Loucy (cell line): ENCODE data around the gene MFAP1.
A peak's percentile ranks its signal among the peaks of the same experiment; 100 is the strongest.
"Not testable (repeated sequence)": the region's sequence is repeated elsewhere in the genome, so short reads cannot be mapped to it uniquely, and the experiment has no call there.

Experiments used
- H2AFZ ChIP-seq: fragments of 200-600 bp; sonication (generic); 2 replicates; pipeline ENCODE4 v1.6.0; 2016; ENCODE audit warnings: antibody characterized with exemption, mild to moderate bottlenecking, low read length, moderate library complexity
- H3F3A ChIP-seq: fragments of 200-600 bp; 2 replicates; pipeline ENCODE4 v1.6.0; 2016; ENCODE audit warnings: antibody characterized with exemption, low read depth, mild to moderate bottlenecking
- H3K27me3 ChIP-seq: fragments of 200-600 bp; sonication (generic); 2 replicates; pipeline ENCODE4 v1.6.1; 2014; ENCODE audit warnings: low read length, mild to moderate bottlenecking; ENCODE audit not compliant: insufficient read depth, poor library complexity, severe bottlenecking
- H3K36me3 ChIP-seq: fragments of 200-600 bp; sonication (generic); 2 replicates; pipeline ENCODE4 v1.6.1; 2016; ENCODE audit warnings: low read length; ENCODE audit not compliant: insufficient read depth
- H3K4me1 ChIP-seq: fragments of 200-600 bp; sonication (generic); 2 replicates; pipeline ENCODE4 v1.5.1; 2014; ENCODE audit warnings: low read length, mild to moderate bottlenecking; ENCODE audit not compliant: insufficient read depth, poor library complexity, severe bottlenecking
- H3K4me2 ChIP-seq: fragments of 200-600 bp; sonication (generic); 2 replicates; pipeline ENCODE4 v1.6.0; 2014; ENCODE audit warnings: antibody characterized with exemption, low read length, low read depth, mild to moderate bottlenecking; ENCODE audit not compliant: poor library complexity, severe bottlenecking
- H3K4me3 ChIP-seq: fragments of 200-600 bp; sonication (generic); 2 replicates; pipeline ENCODE4 v1.5.1; 2014; ENCODE audit warnings: low read length, mild to moderate bottlenecking, mixed read lengths; ENCODE audit not compliant: poor library complexity, severe bottlenecking
- H3K79me2 ChIP-seq: fragments of 200-600 bp; sonication (generic); 2 replicates; pipeline ENCODE4 v1.6.1; 2014; ENCODE audit warnings: low read length; ENCODE audit not compliant: insufficient read depth
- H3K9ac ChIP-seq: fragments of 200-600 bp; sonication (generic); 2 replicates; pipeline ENCODE4 v1.6.0; 2014; ENCODE audit warnings: mild to moderate bottlenecking, low read depth, low read length, moderate library complexity; ENCODE audit not compliant: poor library complexity, severe bottlenecking
- H3K9me2 ChIP-seq: fragments of 200-600 bp; sonication (generic); replicated peaks from 2 replicates; pipeline ENCODE4 v1.6.1; 2016; ENCODE audit warnings: low read depth, low read length, mixed read lengths
- H3K9me3 ChIP-seq: fragments of 200-600 bp; sonication (generic); 2 replicates; pipeline ENCODE4 v1.6.1; 2014; ENCODE audit warnings: mild to moderate bottlenecking, antibody characterized with exemption, low read length, low read depth; ENCODE audit not compliant: insufficient read depth
- H4K20me1 ChIP-seq: fragments of 200-600 bp; sonication (generic); 2 replicates; pipeline ENCODE4 v1.6.0; 2014; ENCODE audit warnings: antibody characterized with exemption, low read length, mild to moderate bottlenecking; ENCODE audit not compliant: insufficient read depth, poor library complexity, severe bottlenecking
- EZH2phosphoT487 ChIP-seq: fragments of 200-600 bp; IDR thresholded peaks from 2 replicates; pipeline ENCODE4 v1.6.1; 2018; ENCODE audit warnings: antibody characterized with exemption, mild to moderate bottlenecking, moderate library complexity, borderline replicate concordance
- TF ChIP-seq, protein P1 (sequence below): fragments of 200-600 bp; sonication (generic); conservative IDR thresholded peaks from 2 replicates; pipeline ENCODE4 v1.5.1; 2014; ENCODE audit warnings: mild to moderate bottlenecking, antibody characterized with exemption, low read length

MFAP1 gene

DNA sequence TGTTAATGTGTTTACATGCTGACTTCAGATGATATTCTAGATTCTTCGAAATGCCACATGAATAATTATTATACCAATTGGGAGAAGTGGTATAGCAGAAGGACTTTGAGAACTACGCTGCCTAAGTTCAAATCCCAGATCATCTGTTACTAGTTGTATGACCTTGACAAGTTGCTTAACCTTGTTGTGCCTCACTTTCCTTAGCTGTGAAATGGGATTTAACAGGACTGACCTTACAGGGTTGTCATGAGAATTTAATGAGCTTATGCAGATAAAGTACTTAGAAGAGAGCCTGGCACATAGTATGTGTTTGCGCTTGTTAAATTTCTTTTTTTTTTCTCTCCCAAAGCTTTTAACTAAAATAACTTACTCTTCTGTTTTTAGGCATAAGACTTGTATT is 26.8 kb upstream of the MFAP1 start:
- TF ChIP-seq, protein P1, sequence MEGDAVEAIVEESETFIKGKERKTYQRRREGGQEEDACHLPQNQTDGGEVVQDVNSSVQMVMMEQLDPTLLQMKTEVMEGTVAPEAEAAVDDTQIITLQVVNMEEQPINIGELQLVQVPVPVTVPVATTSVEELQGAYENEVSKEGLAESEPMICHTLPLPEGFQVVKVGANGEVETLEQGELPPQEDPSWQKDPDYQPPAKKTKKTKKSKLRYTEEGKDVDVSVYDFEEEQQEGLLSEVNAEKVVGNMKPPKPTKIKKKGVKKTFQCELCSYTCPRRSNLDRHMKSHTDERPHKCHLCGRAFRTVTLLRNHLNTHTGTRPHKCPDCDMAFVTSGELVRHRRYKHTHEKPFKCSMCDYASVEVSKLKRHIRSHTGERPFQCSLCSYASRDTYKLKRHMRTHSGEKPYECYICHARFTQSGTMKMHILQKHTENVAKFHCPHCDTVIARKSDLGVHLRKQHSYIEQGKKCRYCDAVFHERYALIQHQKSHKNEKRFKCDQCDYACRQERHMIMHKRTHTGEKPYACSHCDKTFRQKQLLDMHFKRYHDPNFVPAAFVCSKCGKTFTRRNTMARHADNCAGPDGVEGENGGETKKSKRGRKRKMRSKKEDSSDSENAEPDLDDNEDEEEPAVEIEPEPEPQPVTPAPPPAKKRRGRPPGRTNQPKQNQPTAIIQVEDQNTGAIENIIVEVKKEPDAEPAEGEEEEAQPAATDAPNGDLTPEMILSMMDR: no peak
- TF ChIP-seq EZH2phosphoT487: no peak
- no peaks in the 10 kb centered on the region for H3K4me1 ChIP-seq
- no peaks in the 10 kb centered on the region for H3F3A ChIP-seq
- H2AFZ ChIP-seq: no peak overlapping the region
- no peak overlapping the region for H3K9ac ChIP-seq
- H3K9me2 ChIP-seq: no peaks in the 10 kb centered on the region
- H3K4me3 ChIP-seq: no peak overlapping the region
- H3K4me2 ChIP-seq: no peak overlapping the region
- no peaks in the 10 kb centered on the region for H3K79me2 ChIP-seq
- H4K20me1 ChIP-seq: no peaks in the 10 kb centered on the region
- peaks cover 71% of the 10 kb centered on the region for H3K36me3 ChIP-seq
- H3K27me3 ChIP-seq: no peaks in the 10 kb centered on the region
- no peaks in the 10 kb centered on the region for H3K9me3 ChIP-seq

DNA sequence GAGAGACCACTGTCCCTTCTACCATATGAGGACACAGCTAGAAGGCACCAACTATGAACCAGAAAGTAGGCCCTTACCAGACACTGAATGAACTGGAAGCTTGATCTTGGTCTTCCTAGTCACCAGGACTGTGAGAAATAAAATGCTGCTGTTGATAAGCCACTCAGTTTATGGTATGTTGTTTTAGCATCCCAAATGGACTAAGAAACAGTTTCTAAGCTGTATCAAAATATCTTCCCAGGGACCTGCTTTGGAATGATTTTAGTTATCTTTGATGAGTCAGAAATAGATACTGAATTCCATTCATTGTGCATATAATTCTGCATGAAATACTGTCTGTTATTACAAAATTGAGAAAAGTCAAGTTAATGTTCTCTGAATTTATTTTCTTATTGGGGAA is 20.9 kb upstream of the MFAP1 start:
- Histone ChIP-seq H3K9me3 (no peaks in the 10 kb centered on the region), H3K4me2 (no peak overlapping the region), H3K9me2 (no peaks in the 10 kb centered on the region), H3K9ac (no peak overlapping the region), H3K4me3 (no peak overlapping the region), H3K36me3 (peaks cover 57% of the 10 kb centered on the region), H3K79me2 (no peaks in the 10 kb centered on the region), H4K20me1 (no peaks in the 10 kb centered on the region), H3F3A (no peaks in the 10 kb centered on the region), H3K4me1 (no peaks in the 10 kb centered on the region), H2AFZ (no peak overlapping the region), H3K27me3 (no peaks in the 10 kb centered on the region)
- TF ChIP-seq EZH2phosphoT487: no peak
- TF ChIP-seq, protein P1: no peak

DNA sequence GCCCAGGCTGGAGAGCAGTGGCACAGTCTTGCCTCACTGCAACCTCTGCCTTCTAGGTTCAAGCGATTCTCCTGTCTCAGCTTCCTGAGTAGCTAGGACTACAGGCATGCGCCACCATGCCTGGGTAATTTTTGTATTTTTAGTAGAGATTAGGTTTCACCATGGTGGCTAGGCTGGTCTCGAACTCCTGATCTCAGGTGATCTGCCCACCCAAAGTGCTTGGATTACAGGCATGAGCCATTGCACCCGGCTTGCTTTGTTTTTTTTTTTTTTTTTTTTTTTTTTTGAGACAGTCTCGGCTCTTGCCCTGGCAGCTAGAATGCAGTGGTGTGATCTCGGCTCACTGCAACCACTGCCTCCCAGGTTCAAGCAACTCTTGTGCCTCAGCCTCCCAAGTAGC is 8.0 kb upstream of the MFAP1 start:
- not testable (repeated sequence) for H3K27me3 ChIP-seq, H3K9me3 ChIP-seq, H3K9me2 ChIP-seq, H4K20me1 ChIP-seq, H3F3A ChIP-seq, H2AFZ ChIP-seq
- peaks cover 18% of the 10 kb centered on the region; the same call in 1 of the 2 replicates for H3K36me3 ChIP-seq
- peaks cover 79% of the 10 kb centered on the region for H3K79me2 ChIP-seq
- H3K9ac ChIP-seq: peak overlapping the region; percentile 63
- peaks cover 27% of the 10 kb centered on the region for H3K4me1 ChIP-seq
- H3K4me3 ChIP-seq: peak overlapping the region; percentile 86
- peak overlapping the region; percentile 75 for H3K4me2 ChIP-seq

DNA sequence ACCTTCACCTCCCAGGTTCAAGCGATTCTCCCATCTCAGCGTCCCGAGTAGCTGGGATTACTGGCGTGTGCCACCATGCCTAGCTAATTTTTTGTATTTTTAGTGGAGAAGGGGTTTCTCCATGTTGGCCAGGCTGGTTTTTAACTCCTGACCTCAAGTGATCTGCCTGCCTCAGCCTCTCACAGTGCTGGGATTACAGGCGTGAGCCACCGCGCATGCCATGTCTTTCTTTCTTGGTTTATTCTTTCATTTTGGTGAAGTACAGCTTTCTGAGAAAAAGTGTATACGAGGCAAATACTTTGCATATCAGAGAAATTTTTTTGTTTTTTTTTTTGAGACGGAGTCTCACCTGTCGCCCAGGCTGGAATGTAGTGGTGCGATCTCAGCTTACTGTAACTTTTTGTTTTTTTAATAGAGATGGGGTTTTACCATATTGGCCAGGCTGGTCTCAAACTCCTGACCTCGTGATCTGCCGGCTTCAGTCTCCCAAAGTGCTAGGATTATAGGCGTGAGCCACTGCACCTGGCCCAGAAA is 7.1 kb upstream of the MFAP1 start:
- Histone ChIP-seq H3K4me2 (peak overlapping the region; percentile 75), H3K79me2 (peaks cover 88% of the 10 kb centered on the region), H3K4me3 (peak overlapping the region; percentile 86), H3K9ac (peak overlapping the region; percentile 63), H3K36me3 (peaks cover 15% of the 10 kb centered on the region; the same call in 1 of the 2 replicates), H3K4me1 (peaks cover 31% of the 10 kb centered on the region)
- H3K9me3 ChIP-seq, H2AFZ ChIP-seq, H3F3A ChIP-seq, H3K27me3 ChIP-seq, H4K20me1 ChIP-seq, H3K9me2 ChIP-seq: not testable (repeated sequence)

DNA sequence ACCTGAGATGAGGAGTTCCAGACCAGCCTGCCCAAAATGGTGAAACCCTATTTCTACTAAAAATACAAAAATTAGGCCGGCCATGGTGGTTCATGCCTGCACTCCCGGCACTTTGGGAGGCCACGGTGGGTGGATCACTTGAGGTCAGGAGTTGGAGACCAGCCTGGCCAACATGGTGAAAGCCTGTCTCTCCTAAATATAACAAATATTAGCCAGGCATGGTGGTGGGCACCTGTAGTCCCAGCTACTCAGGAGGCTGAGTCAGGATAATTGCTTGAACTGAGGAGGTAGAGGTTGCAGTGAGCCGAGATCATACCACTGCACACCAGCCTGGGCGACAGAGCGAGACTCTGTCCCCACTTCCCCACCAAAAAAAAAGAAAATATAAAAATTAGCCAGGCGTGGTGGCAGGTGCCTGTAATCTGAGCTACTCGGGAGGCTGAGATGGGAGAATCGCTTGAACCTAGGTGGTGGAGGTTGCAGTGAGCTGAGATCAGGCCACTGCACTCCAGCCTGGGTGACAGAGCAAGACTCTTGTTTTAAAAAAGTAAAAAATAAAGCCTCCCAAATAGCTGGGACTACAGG is 6.3 kb upstream of the MFAP1 start:
- not testable (repeated sequence) for H3K36me3 ChIP-seq, H3K9me2 ChIP-seq, H4K20me1 ChIP-seq, H2AFZ ChIP-seq, H3K27me3 ChIP-seq, H3F3A ChIP-seq, H3K9me3 ChIP-seq
- Histone ChIP-seq H3K4me2 (peak overlapping the region; percentile 75), H3K79me2 (peaks cover 90% of the 10 kb centered on the region), H3K9ac (peak overlapping the region; percentile 63), H3K4me3 (peak overlapping the region; percentile 86), H3K4me1 (peaks cover 37% of the 10 kb centered on the region)

DNA sequence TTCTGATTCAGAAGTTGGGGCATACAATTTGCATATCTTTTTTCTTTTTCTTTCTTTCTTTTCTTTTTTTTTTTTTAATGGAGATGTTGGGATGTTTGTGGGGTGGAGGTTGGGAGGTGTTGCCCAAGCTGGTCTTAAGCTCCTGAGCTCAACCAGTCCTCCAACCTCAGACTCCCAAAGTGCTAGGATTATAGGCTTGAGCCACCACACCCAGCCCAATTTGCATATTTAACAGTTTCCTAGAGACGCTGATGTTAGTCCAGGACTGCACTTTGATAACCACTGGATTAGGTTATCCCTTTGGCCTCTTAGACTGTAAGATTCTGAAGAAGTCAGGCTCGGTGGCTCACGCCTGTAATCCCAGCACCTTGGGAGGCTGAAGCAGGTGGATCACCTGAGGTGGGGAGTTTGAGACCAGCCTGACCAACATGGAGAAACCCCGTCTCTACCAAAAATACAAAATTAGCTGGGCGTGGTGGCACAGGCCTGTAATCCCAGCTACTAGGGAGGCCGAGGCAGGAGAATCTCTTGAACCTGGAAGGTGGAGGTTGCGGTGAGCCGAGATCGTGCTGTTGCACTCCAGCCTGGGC is 5.6 kb upstream of the MFAP1 start:
- not testable (repeated sequence) for H3K9me2 ChIP-seq, H2AFZ ChIP-seq, H3F3A ChIP-seq, H3K36me3 ChIP-seq, H3K27me3 ChIP-seq, H3K9me3 ChIP-seq, H4K20me1 ChIP-seq
- Histone ChIP-seq H3K4me2 (peak overlapping the region; percentile 75), H3K9ac (peak overlapping the region; percentile 88), H3K79me2 (peaks cover 92% of the 10 kb centered on the region), H3K4me1 (peaks cover 44% of the 10 kb centered on the region), H3K4me3 (peak overlapping the region; percentile 86)
